GM19452 (cell line): ENCODE results near the gene ZC3H6.
"Not testable (repeated sequence)": the region's sequence is repeated elsewhere in the genome, so short reads cannot be mapped to it uniquely, and the experiment has no call there.

Experiments used
- ATAC-seq: cut with Tn5 transposase; IDR thresholded peaks from one replicate; pipeline ENCODE4 v1.9.1; 2021; ENCODE audit not compliant: unreplicated experiment

Gene ZC3H6

GRCh38 chr2:112275887-112276773 is 733 bp downstream of the ZC3H6 start:
- ATAC-seq: peak; percentile 45

GRCh38 chr2:112276954-112277353 is 1.6 kb downstream of the ZC3H6 start:
- ATAC-seq: no peak

GRCh38 chr2:112277596-112278220 is 2.3 kb downstream of the ZC3H6 start:
- ATAC-seq: no peak

GRCh38 chr2:112282066-112282465 is 6.7 kb downstream of the ZC3H6 start:
- not testable (repeated sequence) for ATAC-seq

- not testable (repeated sequence) for ATAC-seq
Measured at GRCh38 chr2:112283535-112283934, 8.1 kb downstream of the ZC3H6 start.

GRCh38 chr2:112290088-112290487 is 14.7 kb downstream of the ZC3H6 start:
- ATAC-seq: no peak

GRCh38 chr2:112290648-112291047 is 15.3 kb downstream of the ZC3H6 start:
- no peak for ATAC-seq

- no peak for ATAC-seq
Measured at GRCh38 chr2:112293636-112294401, 18.4 kb downstream of the ZC3H6 start.

GRCh38 chr2:112295407-112296078 is 20.1 kb downstream of the ZC3H6 start:
- no peak for ATAC-seq

- ATAC-seq: no peak
Measured at GRCh38 chr2:112296407-112296806, 21.0 kb downstream of the ZC3H6 start.

GRCh38 chr2:112301171-112301584 is 25.8 kb downstream of the ZC3H6 start:
- no peak for ATAC-seq

GRCh38 chr2:112301973-112302372 is 26.6 kb downstream of the ZC3H6 start:
- ATAC-seq: no peak

- ATAC-seq: no peak
Measured at GRCh38 chr2:112304298-112304941, 29.0 kb downstream of the ZC3H6 start.

- no peak for ATAC-seq
Measured at GRCh38 chr2:112305132-112305531, 29.7 kb downstream of the ZC3H6 start.

- no peak for ATAC-seq
Measured at GRCh38 chr2:112310906-112311305, 35.5 kb downstream of the ZC3H6 start.

- no peak for ATAC-seq
Measured at GRCh38 chr2:112311932-112312331, 36.5 kb downstream of the ZC3H6 start.

GRCh38 chr2:112312821-112313220 is 37.4 kb downstream of the ZC3H6 start:
- no peak for ATAC-seq

- ATAC-seq: no peak
Measured at GRCh38 chr2:112314856-112315255, 39.5 kb downstream of the ZC3H6 start.

- ATAC-seq: no peak
Measured at GRCh38 chr2:112317303-112318158, 42.1 kb downstream of the ZC3H6 start.

GRCh38 chr2:112318515-112318914 is 43.1 kb downstream of the ZC3H6 start:
- no peak for ATAC-seq
